ENCODE data around the gene MYL7.

MYL7 gene

DNA sequence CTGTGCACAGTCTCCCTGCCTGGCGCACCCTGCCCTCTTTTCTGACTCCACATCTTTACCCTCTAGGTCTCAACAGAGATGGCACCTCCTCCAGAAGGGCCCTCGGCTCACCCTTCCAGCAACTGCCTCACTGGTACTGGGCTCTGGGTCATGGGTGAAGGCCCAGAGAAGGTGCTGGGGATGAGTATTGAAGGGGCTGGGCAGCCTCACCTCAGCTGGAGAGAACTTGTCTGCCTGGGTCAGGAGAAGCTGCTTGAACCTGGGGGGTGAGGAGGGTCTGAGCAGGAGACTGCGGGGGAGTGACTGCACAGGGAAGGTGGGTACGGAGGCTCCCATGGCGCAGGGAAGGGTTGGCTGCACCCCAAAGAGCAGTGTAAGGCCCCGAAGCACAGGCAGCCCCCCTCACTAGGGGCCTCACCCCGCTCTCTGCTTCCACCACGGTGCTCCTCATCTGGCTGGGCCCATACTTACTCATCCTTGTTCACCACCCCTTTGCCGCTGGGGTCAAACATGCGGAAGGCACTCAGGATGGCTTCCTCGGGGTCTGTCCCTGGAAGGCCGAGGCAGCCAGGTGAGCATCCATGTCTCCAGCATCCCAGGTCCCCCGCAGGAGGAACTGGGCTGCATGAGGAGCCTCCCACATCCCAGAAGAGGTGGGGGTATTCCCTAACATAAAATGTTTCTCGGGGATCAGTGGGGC is 1.7 kb downstream of the MYL7 start:
- Histone ChIP-seq H4K12ac (ENCODE audit: low read depth, low read length) (no peak overlapping the region), H4K91ac (ENCODE audit: low read depth, low read length) (no peak overlapping the region), H3K36me3 (ENCODE audit: control insufficient read depth in 1 of 2, insufficient read depth in 2 of 2, low read length in 2 of 2) (no peaks in the 10 kb centered on the region), H2BK120ac (ENCODE audit: insufficient read depth, low read length, poor library complexity) (no peak overlapping the region), H2BK12ac (ENCODE audit: low read length) (no peak overlapping the region), H3K18ac (ENCODE audit: low read length) (no peak overlapping the region), H3K4ac (ENCODE audit: low read depth, low read length) (no peak overlapping the region), H3K9me3 (ENCODE audit: insufficient read depth, low read depth, low read length) (no peaks in the 10 kb centered on the region), H3K4me3 (ENCODE audit: low read depth, low read length) (no peak overlapping the region), H3K4me2 (ENCODE audit: low read length) (no peak overlapping the region), H2AFZ (ENCODE audit: insufficient read depth, low read length, poor library complexity) (no peak overlapping the region), H3K23ac (ENCODE audit: low read length) (no peak overlapping the region), H4K8ac (ENCODE audit: low read depth, low read length) (no peak overlapping the region), H3K79me1 (ENCODE audit: low read length) (peaks cover 9% of the 10 kb centered on the region), H3K27ac (ENCODE audit: low read depth, low read length) (no peak overlapping the region), H3K27me3 (ENCODE audit: insufficient read depth, low read length) (peaks cover 2% of the 10 kb centered on the region), H2BK5ac (ENCODE audit: low read depth, low read length, poor library complexity) (no peak overlapping the region), H3K4me1 (ENCODE audit: control insufficient read depth in 1 of 2, insufficient read depth in 2 of 2, low read length in 2 of 2) (peaks cover 12 to 27% of the 10 kb centered on the region in 2 experiments), H2AK5ac (ENCODE audit: low read length) (no peak overlapping the region), H3K14ac (ENCODE audit: low read length) (no peak overlapping the region), H3K9ac (ENCODE audit: low read length) (no peak overlapping the region), H3K79me2 (ENCODE audit: control insufficient read depth, insufficient read depth, low read length, poor library complexity) (no peaks in the 10 kb centered on the region)
- no peak for DNase-seq
- WGBS (ENCODE audit: extremely low coverage, insufficient coverage, insufficient read length): no CpG with 5 or more reads among the region's 14 CpGs

GRCh38 chr7:44138698-44139097 is 2.4 kb downstream of the MYL7 start:
- Histone ChIP-seq H3K79me1 (ENCODE audit: low read length) (peaks cover 9% of the 10 kb centered on the region), H3K36me3 (ENCODE audit: control insufficient read depth in 1 of 2, insufficient read depth in 2 of 2, low read length in 2 of 2) (no peaks in the 10 kb centered on the region), H4K12ac (ENCODE audit: low read depth, low read length) (no peak overlapping the region), H3K4ac (ENCODE audit: low read depth, low read length) (no peak overlapping the region), H2AK5ac (ENCODE audit: low read length) (no peak overlapping the region), H4K91ac (ENCODE audit: low read depth, low read length) (no peak overlapping the region), H2AFZ (ENCODE audit: insufficient read depth, low read length, poor library complexity) (no peak overlapping the region), H2BK12ac (ENCODE audit: low read length) (no peak overlapping the region), H3K23ac (ENCODE audit: low read length) (no peak overlapping the region), H4K8ac (ENCODE audit: low read depth, low read length) (no peak overlapping the region), H3K14ac (ENCODE audit: low read length) (no peak overlapping the region), H3K27me3 (ENCODE audit: insufficient read depth, low read length) (no peaks in the 10 kb centered on the region), H3K9me3 (ENCODE audit: insufficient read depth, low read depth, low read length) (no peaks in the 10 kb centered on the region), H2BK120ac (ENCODE audit: insufficient read depth, low read length, poor library complexity) (no peak overlapping the region), H3K4me2 (ENCODE audit: low read length) (no peak overlapping the region), H3K79me2 (ENCODE audit: control insufficient read depth, insufficient read depth, low read length, poor library complexity) (no peaks in the 10 kb centered on the region), H2BK5ac (ENCODE audit: low read depth, low read length, poor library complexity) (no peak overlapping the region), H3K4me3 (ENCODE audit: low read depth, low read length) (no peak overlapping the region), H3K9ac (ENCODE audit: low read length) (no peak overlapping the region), H3K18ac (ENCODE audit: low read length) (no peak overlapping the region), H3K27ac (ENCODE audit: low read depth, low read length) (no peak overlapping the region), H3K4me1 (ENCODE audit: control insufficient read depth in 1 of 2, insufficient read depth in 2 of 2, low read length in 2 of 2) (peaks cover 12 to 27% of the 10 kb centered on the region in 2 experiments)
- no CpG with 5 or more reads among the region's 8 CpGs for WGBS (ENCODE audit: extremely low coverage, insufficient coverage, insufficient read length)
- no peak for DNase-seq

DNA sequence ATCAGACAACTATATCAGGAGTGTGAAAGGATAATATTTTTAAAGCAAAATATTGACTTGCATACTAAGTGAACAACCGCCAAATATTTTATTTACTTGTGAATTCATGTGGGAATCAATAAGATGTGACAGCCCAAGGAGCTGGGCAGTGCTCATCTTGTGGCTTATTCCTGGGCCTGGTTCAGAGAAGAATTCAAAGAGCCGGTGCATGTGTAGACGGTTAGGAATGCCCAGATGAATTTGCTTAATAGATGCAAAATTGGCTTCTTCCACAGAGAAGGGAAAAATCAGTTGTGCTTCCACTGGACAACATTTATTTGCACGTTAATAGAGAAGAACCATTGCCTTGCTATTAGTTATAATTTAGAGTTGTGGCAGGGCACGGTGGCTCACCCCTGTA is 4.4 kb downstream of the MYL7 start:
- no peak overlapping the region for H2AK5ac ChIP-seq (ENCODE audit: low read length)
- H3K18ac ChIP-seq (ENCODE audit: low read length): no peak overlapping the region
- peaks cover 20 to 34% of the 10 kb centered on the region in 2 experiments for H3K4me1 ChIP-seq (ENCODE audit: control insufficient read depth in 1 of 2, insufficient read depth in 2 of 2, low read length in 2 of 2)
- no CpG with 5 or more reads among the region's 5 CpGs for WGBS (ENCODE audit: extremely low coverage, insufficient coverage, insufficient read length)
- H2AFZ ChIP-seq (ENCODE audit: insufficient read depth, low read length, poor library complexity): no peak overlapping the region
- H3K27ac ChIP-seq (ENCODE audit: low read depth, low read length): no peak overlapping the region
- H2BK120ac ChIP-seq (ENCODE audit: insufficient read depth, low read length, poor library complexity): no peak overlapping the region
- H3K14ac ChIP-seq (ENCODE audit: low read length): no peak overlapping the region
- no peaks in the 10 kb centered on the region for H3K36me3 ChIP-seq (ENCODE audit: control insufficient read depth in 1 of 2, insufficient read depth in 2 of 2, low read length in 2 of 2)
- no peak overlapping the region for H3K4me3 ChIP-seq (ENCODE audit: low read depth, low read length)
- no peaks in the 10 kb centered on the region for H3K9me3 ChIP-seq (ENCODE audit: insufficient read depth, low read depth, low read length)
- H3K9ac ChIP-seq (ENCODE audit: low read length): no peak overlapping the region
- peaks cover 11% of the 10 kb centered on the region for H3K79me1 ChIP-seq (ENCODE audit: low read length)
- H3K79me2 ChIP-seq (ENCODE audit: control insufficient read depth, insufficient read depth, low read length, poor library complexity): no peaks in the 10 kb centered on the region
- no peak for DNase-seq
- no peak overlapping the region for H4K12ac ChIP-seq (ENCODE audit: low read depth, low read length)
- no peaks in the 10 kb centered on the region for H3K27me3 ChIP-seq (ENCODE audit: insufficient read depth, low read length)
- H3K23ac ChIP-seq (ENCODE audit: low read length): no peak overlapping the region
- no peak overlapping the region for H4K8ac ChIP-seq (ENCODE audit: low read depth, low read length)
- H2BK5ac ChIP-seq (ENCODE audit: low read depth, low read length, poor library complexity): no peak overlapping the region
- H3K4ac ChIP-seq (ENCODE audit: low read depth, low read length): no peak overlapping the region
- H2BK12ac ChIP-seq (ENCODE audit: low read length): no peak overlapping the region
- H4K91ac ChIP-seq (ENCODE audit: low read depth, low read length): no peak overlapping the region
- no peak overlapping the region for H3K4me2 ChIP-seq (ENCODE audit: low read length)

DNA sequence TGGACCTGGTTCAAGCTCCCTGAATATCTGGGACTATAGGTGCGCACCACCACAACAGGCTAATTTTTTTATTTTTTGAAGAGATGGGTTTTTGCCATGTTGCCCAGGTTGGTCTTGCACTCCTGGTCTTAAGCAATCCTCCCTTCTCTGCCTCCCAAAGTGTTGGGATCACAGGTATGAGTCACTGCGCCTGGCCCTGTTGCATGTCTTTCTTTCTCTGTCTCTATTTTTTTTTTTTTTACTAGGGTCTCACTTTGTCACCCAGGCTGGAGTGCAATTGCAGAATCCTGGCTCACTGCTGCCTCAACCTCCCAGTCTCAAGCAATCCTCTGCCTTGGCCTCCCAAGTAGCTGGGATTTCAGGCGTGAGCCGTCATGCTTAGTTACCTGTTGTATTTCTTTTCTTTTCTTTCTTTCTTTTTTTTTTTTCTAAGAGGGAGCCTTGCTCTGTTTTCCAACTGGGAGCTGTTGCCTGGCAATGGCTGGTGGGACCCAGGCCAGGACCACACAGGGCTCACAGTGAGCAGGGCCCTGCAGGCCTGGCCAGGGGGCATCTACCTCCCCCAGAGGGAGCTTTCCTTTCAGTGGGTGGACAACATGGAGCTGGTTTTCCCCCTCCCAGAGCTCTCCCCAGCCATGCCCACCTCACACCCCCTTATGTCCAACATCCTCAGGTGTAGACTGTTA is 6.0 kb downstream of the MYL7 start:
- Histone ChIP-seq H2AK5ac (ENCODE audit: low read length) (no peak overlapping the region), H3K9ac (ENCODE audit: low read length) (no peak overlapping the region), H3K18ac (ENCODE audit: low read length) (no peak overlapping the region), H2BK120ac (ENCODE audit: insufficient read depth, low read length, poor library complexity) (no peak overlapping the region), H4K91ac (ENCODE audit: low read depth, low read length) (no peak overlapping the region), H2AFZ (ENCODE audit: insufficient read depth, low read length, poor library complexity) (no peak overlapping the region), H3K4me2 (ENCODE audit: low read length) (no peak overlapping the region), H3K14ac (ENCODE audit: low read length) (no peak overlapping the region), H4K12ac (ENCODE audit: low read depth, low read length) (no peak overlapping the region), H3K9me3 (ENCODE audit: insufficient read depth, low read depth, low read length) (no peaks in the 10 kb centered on the region), H3K23ac (ENCODE audit: low read length) (no peak overlapping the region), H3K4me3 (ENCODE audit: low read depth, low read length) (no peak overlapping the region), H2BK5ac (ENCODE audit: low read depth, low read length, poor library complexity) (no peak overlapping the region), H3K36me3 (ENCODE audit: control insufficient read depth in 1 of 2, insufficient read depth in 2 of 2, low read length in 2 of 2) (no peaks in the 10 kb centered on the region), H3K79me2 (ENCODE audit: control insufficient read depth, insufficient read depth, low read length, poor library complexity) (no peaks in the 10 kb centered on the region), H3K27ac (ENCODE audit: low read depth, low read length) (no peak overlapping the region), H3K4ac (ENCODE audit: low read depth, low read length) (no peak overlapping the region), H3K79me1 (ENCODE audit: low read length) (peaks cover 9% of the 10 kb centered on the region), H2BK12ac (ENCODE audit: low read length) (no peak overlapping the region), H4K8ac (ENCODE audit: low read depth, low read length) (no peak overlapping the region), H3K27me3 (ENCODE audit: insufficient read depth, low read length) (no peaks in the 10 kb centered on the region), H3K4me1 (ENCODE audit: control insufficient read depth in 1 of 2, insufficient read depth in 2 of 2, low read length in 2 of 2) (peaks cover 19 to 26% of the 10 kb centered on the region in 2 experiments)
- WGBS (ENCODE audit: extremely low coverage, insufficient coverage, insufficient read length): no CpG with 5 or more reads among the region's 4 CpGs
- peak; percentile 23 to 51 for DNase-seq
